HepG2 (cell line): ENCODE results near the gene SART1. TPM values are rescaled to one million over a fixed set of nuclear protein-coding genes. Genes with fewer than 3 reads are reported as not detected.

Source experiments
- HNRNPLL ChIP-seq: fragments of 200-400 bp; formaldehyde crosslinking; IDR thresholded peaks from 2 replicates; pipeline ENCODE4 v1.6.1; 2017; ENCODE audit warnings: mild to moderate bottlenecking, low read depth, low read length; ENCODE audit not compliant: poor library complexity, severe bottlenecking
- KDM3A ChIP-seq: IDR thresholded peaks from 2 replicates; pipeline ENCODE4 v1.6.1; 2018; ENCODE audit warnings: low read depth, missing compliant biosample characterization
- PREB ChIP-seq: sonication (generic); formaldehyde crosslinking; IDR thresholded peaks from 2 replicates; pipeline ENCODE4 v1.4.0; 2020; ENCODE audit warnings: missing genetic modification reagents
- RERE ChIP-seq: IDR thresholded peaks from 2 replicates; pipeline ENCODE4 v1.6.1; 2016; ENCODE audit warnings: low read depth, missing genetic modification reagents, missing compliant biosample characterization
- SMAD9 ChIP-seq: sonication (generic); formaldehyde crosslinking; IDR thresholded peaks from 2 replicates; pipeline ENCODE4 v1.5.1; 2020; ENCODE audit warnings: mild to moderate bottlenecking, missing genetic modification reagents
- SNAI1 ChIP-seq: sonication (generic); formaldehyde crosslinking; IDR thresholded peaks from 2 replicates; pipeline ENCODE4 v1.5.0; 2020; ENCODE audit warnings: mild to moderate bottlenecking, missing genetic modification reagents, borderline replicate concordance
- TIGD3 ChIP-seq: sonication (generic); formaldehyde crosslinking; IDR thresholded peaks from 2 replicates; pipeline ENCODE4 v1.5.1; 2020; ENCODE audit warnings: mild to moderate bottlenecking, missing genetic modification reagents, borderline replicate concordance
- ZNF33A ChIP-seq: sonication (generic); formaldehyde crosslinking; IDR thresholded peaks from 2 replicates; pipeline ENCODE4 v1.5.1; 2020; ENCODE audit warnings: missing genetic modification reagents, mild to moderate bottlenecking, moderate library complexity, borderline replicate concordance
- ZNF75D ChIP-seq: sonication (generic); formaldehyde crosslinking; IDR thresholded peaks from 2 replicates; pipeline ENCODE4 v1.8.1; 2023; ENCODE audit warnings: missing genetic modification reagents, mild to moderate bottlenecking, borderline replicate concordance
- ZNF772 ChIP-seq: sonication (generic); formaldehyde crosslinking; IDR thresholded peaks from 2 replicates; pipeline ENCODE4 v1.5.0; 2020; ENCODE audit warnings: mild to moderate bottlenecking, missing genetic modification reagents
- polyA plus RNA-seq, 8 experiments: library from polyadenylated mRNA; depleted of rRNA in 3 of 8; stranded (reverse) in 7 of 8; unstranded in 1 of 8; fragments of >200 nt; fragmentation: Illumina TruSeq in 4 of 8; extraction: Trizol in 4 of 8; gene quantifications; 2 replicates each; pipeline versions ENCODE4 v1.2.1 to v1.2.3, GENCODE V29; 2011 to 2016; ENCODE audit warnings: low read depth in 4 of 8, missing spikeins in 1 of 8, mixed read lengths in 1 of 8; ENCODE audit not compliant: insufficient read depth in 1 of 8
- total RNA-seq, 5 experiments: library from RNA; depleted of rRNA; stranded (reverse); fragments of >200 nt; fragmentation: Illumina TruSeq; extraction: Trizol; gene quantifications; 2 replicates each; pipeline ENCODE4 v1.2.3, GENCODE V29; 2016; ENCODE audit warnings: low read depth in 1 of 5
- TF ChIP-seq, protein P1 (sequence below): sonication (generic); formaldehyde crosslinking; IDR thresholded peaks from 2 replicates; pipeline ENCODE4 v1.4.0; 2020; ENCODE audit warnings: missing genetic modification reagents, borderline replicate concordance
- TF ChIP-seq, protein P2 (sequence below): sonication (generic); formaldehyde crosslinking; IDR thresholded peaks from 2 replicates; pipeline ENCODE4 v1.4.0; 2020; ENCODE audit warnings: missing genetic modification reagents

SART1 gene
- total and polyA plus RNA-seq, 2 of the 13 experiments (the other 11 are each of a cell fraction or from before 2014, with no cell fraction given): 11.3 to 22.5 TPM

DNA sequence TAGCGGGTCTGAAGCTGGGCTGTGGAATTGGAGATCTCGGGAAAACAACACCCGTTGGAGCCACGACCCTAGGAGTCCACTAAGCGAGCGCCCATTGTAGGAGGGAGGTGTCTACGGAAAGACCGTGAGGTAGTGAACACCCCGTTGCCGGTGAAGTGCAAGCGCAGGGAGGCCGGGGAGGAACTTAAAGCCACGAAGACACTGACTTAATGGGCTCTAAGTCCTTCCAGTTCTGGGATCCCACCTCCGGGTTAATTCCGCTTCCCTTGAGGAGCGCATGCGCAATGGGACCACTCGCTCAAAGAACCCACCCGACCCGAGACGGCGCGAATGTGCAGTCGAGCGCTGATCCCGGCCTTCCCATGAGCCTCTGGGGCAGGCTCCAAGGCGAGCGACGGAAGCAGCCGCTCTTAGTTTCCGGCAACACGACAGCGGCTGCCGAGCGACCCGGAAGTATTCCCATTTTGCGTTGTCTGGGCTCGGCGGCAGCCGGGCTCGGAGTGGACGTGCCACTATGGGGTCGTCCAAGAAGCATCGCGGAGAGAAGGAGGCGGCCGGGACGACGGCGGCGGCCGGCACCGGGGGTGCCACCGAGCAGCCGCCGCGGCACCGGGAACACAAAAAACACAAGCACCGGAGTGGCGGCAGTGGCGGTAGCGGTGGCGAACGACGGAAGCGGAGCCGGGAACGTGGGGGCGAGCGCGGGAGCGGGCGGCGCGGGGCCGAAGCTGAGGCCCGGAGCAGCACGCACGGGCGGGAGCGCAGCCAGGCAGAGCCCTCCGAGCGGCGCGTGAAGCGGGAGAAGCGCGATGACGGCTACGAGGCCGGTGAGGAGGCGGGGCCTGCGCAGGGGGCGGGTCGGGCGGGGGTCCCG lies at the start of gene SART1 (continued):
- TF ChIP-seq, protein P1, sequence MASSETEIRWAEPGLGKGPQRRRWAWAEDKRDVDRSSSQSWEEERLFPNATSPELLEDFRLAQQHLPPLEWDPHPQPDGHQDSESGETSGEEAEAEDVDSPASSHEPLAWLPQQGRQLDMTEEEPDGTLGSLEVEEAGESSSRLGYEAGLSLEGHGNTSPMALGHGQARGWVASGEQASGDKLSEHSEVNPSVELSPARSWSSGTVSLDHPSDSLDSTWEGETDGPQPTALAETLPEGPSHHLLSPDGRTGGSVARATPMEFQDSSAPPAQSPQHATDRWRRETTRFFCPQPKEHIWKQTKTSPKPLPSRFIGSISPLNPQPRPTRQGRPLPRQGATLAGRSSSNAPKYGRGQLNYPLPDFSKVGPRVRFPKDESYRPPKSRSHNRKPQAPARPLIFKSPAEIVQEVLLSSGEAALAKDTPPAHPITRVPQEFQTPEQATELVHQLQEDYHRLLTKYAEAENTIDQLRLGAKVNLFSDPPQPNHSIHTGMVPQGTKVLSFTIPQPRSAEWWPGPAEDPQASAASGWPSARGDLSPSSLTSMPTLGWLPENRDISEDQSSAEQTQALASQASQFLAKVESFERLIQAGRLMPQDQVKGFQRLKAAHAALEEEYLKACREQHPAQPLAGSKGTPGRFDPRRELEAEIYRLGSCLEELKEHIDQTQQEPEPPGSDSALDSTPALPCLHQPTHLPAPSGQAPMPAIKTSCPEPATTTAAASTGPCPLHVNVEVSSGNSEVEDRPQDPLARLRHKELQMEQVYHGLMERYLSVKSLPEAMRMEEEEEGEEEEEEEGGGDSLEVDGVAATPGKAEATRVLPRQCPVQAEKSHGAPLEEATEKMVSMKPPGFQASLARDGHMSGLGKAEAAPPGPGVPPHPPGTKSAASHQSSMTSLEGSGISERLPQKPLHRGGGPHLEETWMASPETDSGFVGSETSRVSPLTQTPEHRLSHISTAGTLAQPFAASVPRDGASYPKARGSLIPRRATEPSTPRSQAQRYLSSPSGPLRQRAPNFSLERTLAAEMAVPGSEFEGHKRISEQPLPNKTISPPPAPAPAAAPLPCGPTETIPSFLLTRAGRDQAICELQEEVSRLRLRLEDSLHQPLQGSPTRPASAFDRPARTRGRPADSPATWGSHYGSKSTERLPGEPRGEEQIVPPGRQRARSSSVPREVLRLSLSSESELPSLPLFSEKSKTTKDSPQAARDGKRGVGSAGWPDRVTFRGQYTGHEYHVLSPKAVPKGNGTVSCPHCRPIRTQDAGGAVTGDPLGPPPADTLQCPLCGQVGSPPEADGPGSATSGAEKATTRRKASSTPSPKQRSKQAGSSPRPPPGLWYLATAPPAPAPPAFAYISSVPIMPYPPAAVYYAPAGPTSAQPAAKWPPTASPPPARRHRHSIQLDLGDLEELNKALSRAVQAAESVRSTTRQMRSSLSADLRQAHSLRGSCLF: no peak
- TF ChIP-seq KDM3A (CRISPR knock-in tag) (peak; percentile 80), TIGD3 (no peak), ZNF772 (CRISPR knock-in tag) (peak; percentile 87), HNRNPLL (peak; percentile 75), SMAD9 (CRISPR knock-in tag) (peak; percentile 77; the same call in 1 of the 2 replicates), ZNF75D (no peak), PREB (CRISPR knock-in tag) (no peak), SNAI1 (CRISPR knock-in tag) (no peak), RERE (CRISPR knock-in tag) (no peak), ZNF33A (no peak)
- TF ChIP-seq, protein P2, sequence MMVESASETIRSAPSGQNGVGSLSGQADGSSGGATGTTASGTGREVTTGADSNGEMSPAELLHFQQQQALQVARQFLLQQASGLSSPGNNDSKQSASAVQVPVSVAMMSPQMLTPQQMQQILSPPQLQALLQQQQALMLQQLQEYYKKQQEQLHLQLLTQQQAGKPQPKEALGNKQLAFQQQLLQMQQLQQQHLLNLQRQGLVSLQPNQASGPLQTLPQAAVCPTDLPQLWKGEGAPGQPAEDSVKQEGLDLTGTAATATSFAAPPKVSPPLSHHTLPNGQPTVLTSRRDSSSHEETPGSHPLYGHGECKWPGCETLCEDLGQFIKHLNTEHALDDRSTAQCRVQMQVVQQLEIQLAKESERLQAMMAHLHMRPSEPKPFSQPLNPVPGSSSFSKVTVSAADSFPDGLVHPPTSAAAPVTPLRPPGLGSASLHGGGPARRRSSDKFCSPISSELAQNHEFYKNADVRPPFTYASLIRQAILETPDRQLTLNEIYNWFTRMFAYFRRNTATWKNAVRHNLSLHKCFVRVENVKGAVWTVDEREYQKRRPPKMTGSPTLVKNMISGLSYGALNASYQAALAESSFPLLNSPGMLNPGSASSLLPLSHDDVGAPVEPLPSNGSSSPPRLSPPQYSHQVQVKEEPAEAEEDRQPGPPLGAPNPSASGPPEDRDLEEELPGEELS (CRISPR knock-in tag): no peak; the same call in 1 of the 2 replicates
